HTERT RPE-1 (cell line): ENCODE data around the gene MTMR2.

Experiments used
- in situ Hi-C: fragments of 300-500 bp; cut with MboI; formaldehyde crosslinking; loops from 4 replicates; pipeline ENCODE4 v1.14.3; 2020; ENCODE audit warnings: low sequenced_read_pairs

The MTMR2 gene

DNA sequence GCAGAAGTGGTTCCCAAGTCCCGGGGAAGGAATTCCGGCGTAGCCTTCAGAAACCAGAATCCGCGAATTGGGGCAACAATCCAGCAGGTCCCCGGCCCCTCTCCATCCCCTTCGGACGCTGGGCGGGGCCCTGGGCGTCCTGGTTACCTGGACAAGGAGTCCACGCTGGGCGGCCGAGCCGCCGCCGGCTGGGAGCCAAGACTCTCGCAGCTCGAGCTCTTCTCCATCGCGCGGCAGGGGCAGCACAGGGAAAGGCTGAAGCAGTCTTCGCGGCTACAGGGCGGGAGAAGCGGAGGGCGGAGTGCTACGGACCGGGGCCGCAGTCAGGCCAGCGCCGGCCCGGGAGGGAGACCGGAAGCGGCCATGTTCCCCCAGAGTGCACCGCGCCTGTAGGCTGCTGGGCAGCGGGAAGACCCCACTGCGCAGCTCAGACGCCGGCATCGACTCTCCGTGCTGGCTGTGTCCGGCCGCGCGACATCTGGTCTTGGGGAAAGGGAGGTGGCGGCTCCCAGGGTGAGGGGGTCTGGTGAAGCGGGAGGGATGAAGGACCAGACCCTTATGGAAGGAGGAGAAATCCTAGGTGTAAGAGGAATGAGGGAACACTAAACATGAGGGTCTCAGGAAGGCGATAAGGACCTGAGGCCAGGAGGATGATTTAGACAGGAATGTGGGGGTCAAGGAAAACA is at the start of gene MTMR2:
TSS of gene MTMR2 (minus strand) at position 380 of the 686 bp plus-strand sequence. CDS start at position 227, 153 bp downstream.
- in situ Hi-C loops, result no loop called here

DNA sequence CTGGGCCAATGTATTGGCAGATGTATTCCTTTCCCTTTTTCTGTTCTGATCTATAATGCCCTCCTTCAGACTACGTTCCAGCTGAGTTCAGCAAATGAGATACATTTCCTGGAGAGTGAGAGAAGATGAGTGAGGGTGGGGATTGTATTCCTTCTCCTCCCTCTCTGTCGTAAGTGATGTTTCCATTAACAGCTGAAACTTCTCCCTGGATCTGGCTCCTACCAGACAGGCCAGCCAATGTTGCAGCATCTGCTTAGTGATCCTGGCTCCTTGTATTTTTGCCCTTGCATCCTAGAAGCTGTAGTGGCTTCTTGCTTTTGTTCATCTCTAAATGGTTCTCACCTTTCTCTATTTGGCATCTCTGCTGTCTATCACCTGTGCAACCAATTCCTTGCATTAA is 48.2 kb upstream of the MTMR2 start:
- in situ Hi-C loops, result no loop called here

DNA sequence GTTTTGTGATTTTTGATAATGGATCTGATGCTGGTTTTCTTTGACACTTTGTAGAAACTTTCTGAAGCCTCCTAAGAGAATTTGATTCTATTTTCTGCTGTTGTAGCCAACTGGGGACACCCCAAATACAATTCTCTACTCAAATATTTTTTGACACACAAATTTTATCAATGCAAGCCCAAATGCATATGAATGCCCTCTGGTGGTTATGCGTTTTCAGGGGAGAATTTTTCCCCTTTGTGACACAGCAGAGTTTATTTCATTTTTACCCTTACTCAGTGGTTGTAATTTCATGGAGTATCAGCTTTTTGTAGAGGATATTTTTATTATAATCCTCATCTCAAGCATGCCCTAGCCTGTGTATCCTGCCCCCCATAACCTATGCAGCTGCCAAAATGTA is 44.7 kb upstream of the MTMR2 start:
- in situ Hi-C loops, result no loop called here

DNA sequence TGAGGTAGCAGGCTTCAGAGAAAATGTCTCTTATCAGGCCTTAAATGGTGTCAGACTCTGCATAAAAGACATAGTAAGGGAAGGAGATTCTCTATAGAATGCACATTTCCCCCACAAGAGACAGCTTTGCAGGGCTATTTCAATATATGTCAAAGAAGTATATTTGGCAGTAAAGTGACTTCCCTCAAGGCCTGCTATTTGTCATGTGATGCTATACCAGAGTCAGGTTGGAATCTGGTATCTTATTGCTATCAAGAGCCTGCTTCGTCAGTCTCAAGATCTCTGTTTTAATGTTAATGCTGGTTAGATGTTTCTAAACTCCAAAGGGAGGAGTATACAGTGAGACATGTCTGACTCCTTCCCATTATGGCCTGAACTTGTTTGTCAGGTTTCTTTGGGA is 40.4 kb upstream of the MTMR2 start:
- in situ Hi-C loops, result no loop called here

DNA sequence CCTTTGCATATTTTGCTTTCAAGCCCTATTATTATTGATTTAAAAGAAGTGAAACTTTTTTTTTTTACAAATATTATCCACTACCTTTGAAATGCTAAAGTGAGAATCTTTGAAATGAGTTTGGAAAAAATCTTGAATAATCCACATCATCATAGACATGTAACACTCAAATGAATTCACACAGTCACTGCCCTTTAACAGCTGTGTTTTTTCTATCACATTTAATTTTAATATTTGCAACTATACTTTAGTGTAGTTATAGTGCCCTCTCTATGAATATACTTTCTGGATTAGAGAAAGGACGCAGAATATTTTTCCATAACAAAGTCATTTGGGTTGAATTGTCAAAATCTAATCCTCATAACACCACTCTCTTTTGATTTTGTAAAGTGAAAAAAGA is 37.9 kb upstream of the MTMR2 start:
- in situ Hi-C loops, result no loop called here

DNA sequence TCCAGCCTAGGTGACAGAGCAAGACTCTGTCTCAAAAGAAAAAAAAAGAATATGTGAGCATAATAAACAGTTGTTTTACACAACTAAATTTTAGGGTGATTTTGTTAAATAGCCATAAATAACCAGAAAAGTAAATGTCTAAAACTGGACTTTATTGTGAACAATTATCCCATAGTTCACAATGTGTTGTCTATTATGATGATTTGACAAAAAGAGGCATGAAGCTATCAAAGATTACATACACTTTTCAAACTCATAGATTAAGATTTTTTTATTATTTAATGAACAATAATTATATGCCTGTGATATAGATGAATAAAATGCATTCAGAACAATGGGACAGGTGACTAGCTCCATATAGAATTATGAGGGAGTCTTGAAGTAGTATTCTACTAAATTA is 27.0 kb upstream of the MTMR2 start:
- in situ Hi-C loops, result no loop called here

DNA sequence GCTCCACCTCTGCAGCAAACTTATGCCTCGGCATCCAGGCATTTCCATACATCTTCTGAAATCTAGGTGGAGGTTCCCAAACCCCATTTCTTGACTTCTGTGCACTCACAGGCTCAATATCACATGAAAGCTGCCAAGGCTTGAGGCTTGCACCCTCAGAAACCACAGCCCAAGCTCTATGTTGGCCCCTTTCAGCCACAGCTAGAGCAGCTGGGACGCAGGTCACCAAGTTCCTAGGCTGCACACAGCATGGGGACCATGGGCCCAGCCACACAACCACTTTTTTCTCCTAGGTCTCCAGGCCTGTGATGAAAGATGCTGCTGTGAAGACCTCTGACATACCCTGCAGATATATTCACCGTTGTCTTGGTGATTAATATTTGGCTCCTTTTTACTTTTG is 24.7 kb upstream of the MTMR2 start:
- in situ Hi-C loops, result no loop called here

DNA sequence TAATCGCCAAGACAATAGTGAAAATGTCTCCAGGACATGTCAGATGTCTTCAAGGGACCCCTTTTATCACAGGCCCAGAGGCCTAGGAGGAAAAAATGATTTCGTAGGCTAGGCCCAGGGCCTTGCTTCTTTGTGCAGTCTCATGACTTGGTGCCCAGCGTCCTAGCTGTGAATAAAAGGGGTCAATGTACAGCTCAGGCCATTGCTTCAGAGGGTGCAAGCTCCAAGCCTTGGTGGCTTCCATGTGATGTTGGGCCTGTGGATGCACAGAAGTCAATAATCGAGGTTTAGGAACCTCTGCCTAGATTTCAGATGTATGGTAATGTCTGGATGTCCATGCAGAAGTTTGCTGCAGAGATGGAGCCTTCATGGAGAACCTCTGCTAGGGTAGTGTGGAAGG is 20.7 kb upstream of the MTMR2 start:
- in situ Hi-C loops, result no loop called here

DNA sequence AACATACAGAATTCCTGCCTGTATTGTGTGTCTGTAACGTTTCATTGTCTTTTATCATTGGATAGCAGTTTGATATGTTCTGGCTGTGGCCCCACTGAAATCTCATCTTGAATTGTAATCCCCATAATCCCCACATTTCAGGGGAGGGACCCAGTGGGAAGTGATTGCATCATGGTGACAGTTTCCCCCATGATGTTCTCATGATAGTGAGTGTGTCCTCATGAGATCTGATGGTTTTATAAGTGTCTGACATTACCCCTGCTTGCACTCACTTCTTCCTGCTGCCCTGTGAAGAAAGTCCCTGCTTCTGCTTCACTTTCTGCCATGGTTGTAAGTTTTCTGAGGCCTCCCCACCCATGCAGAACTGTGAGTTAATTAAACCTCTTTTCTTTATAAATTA is 19.6 kb upstream of the MTMR2 start:
- in situ Hi-C loops, result no loop called here

DNA sequence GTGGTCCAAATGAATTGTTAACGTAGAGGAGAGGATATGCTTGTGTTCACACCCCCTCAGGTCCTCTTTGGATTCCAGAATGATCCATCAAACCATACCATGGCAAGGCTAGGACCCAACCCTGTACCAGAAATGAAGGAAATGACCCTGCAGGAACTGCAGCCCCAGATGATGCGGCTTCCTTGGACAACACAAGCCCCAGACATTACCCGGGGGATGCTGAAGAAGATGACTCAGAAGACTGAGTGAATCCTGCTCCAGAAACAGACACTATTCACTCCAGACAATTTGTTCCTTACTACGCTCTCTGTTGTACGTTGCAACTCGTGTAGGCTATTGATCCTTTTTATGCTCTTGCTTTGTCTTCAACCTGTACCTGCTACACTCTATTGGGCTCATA is 15.2 kb upstream of the MTMR2 start:
- in situ Hi-C loops, result no loop called here

DNA sequence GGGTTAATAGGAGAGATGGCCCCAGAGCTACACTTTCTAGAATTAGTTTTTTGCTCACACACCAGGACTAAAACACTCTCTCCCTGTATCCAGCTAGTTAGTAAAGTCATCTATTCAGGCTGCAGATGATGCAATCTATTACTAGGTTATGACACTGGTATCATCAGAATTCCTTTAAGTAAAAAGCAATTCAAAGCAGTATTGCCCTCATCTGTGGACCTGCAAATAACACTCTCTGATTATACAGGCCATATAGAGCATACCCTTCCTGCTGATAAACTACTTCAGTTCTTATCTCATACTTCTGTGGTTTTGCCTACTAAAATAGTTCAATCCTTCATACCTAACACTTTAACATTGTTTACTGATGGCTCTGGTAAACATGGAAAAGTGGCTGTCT is 13.5 kb upstream of the MTMR2 start:
- in situ Hi-C loops, result no loop called here

DNA sequence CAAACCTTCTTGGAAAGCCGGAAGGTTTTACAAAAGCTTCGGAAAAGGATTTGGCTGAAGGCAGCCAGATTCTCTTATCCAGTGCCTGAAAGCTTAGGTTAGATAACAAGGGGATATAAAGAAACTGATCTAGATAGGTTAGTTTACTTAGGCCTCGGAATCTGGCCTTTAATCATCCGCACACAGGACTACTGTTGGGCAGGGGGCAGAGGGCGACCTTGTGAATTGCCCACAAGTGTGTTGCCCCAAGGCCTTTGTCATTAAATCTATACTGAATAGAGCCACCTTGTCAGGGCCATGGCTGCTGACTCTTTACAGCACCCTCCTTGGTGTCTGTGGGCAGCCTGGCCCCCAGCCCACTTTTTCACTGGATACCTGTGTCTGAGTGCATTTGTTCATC is 9.7 kb upstream of the MTMR2 start:
- in situ Hi-C loops, result no loop called here

DNA sequence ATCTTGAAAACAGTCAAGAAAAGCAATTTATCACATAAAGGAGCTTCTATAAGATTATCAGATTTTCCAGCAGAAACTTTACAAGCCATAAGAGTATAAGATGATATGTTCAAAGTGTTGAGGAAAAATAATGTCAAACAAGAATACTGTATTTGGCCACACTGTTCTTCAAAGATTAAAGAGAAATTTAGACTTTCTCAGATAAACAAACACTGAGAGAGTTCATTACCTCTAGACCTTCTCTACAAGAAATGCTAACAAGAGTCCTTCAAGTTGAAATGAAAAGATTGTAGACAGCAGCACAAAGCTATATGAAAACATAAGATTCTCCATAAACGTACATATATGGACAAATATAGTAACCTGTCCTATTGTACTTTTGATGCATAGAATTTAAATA is 8.0 kb upstream of the MTMR2 start:
- in situ Hi-C loops, result no loop called here

DNA sequence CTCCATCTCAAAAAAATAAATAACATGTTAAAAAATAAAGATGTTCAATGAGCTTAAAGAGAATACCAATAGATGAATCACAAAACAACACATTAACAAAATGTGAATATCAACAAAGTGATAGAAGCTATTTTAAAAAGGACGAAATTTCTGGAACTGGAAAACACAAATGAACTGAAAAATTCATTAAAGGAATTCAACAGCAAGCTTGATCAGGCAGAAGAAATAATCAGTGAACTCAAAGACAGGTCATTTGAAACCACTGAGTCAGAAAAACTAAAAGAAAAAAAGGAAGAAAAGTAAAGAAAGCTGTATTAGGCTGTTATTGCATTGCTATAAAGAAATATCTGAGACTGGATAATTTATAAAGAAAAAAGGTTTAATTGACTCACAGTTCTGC is 7.0 kb upstream of the MTMR2 start:
- in situ Hi-C loops, result no loop called here

DNA sequence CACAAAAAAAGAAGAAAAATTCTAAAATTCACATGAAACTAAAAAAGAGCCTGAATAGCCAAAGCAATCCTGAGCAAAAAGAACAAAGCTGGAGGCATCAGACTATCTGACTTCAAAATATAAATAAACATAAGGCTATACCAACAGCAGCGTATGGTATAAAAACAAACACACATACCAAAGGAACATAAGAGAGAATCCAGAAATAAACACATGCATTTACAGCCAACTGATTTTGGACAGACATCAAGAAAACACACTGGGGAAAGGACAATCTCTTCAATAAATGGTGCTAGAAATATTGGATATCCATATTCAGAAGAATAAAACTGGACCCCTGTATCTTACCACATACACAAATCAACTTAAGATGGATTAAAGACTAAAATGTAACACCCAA is 2.8 kb upstream of the MTMR2 start:
- in situ Hi-C loops, result no loop called here

DNA sequence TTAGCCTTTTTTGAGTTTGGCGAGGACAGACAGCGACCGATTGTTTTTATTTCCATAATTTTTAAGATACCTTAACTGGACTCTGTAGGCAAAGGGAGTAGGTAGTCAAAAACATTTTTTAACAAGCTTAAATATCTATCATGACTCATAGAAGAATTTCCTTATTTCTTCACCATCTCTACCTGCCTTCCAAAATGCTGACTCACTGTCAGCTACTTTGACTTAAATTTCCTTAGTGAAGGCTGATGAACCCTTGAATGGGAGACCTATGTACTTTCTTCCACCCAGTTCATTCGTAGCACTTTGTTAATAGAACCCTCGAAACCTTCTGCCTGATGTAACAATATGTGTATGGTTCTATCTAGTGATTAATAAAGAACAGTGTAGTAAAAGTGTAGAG is 1.1 kb upstream of the MTMR2 start:
- in situ Hi-C loops, result no loop called here

DNA sequence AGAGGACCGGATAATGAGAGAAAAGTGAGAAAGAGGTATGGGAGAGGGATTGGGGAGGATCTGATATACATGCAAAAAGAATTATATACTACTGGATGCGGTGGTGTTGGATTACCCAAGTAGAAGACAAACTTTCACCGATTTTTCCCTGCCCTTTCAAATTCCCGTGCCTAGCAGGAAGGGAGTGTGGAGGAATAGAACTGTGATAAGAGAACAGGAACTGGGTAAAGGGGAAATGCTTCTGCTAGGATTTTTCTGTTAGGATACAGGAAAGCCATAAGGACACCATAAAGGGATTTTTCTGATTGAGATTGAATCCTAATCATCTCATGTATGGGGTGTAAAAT is 480 bp upstream of the MTMR2 start:
- in situ Hi-C loops, result no loop called here

DNA sequence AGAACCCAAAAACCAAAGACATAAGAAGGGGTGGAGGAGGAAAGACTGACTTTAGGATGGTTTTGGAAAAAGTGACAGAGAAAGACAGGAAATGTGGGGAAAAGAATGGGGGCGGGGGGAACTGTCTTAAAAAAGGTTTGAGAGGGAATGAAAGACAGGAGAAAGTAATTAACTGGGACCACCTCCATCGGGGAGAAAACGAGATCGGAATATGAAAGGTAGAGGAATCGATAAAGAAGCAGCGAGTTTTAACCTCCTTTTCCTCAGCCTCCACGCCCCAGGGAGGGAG is 524 bp downstream of the MTMR2 start:
- in situ Hi-C loops, result no loop called here

DNA sequence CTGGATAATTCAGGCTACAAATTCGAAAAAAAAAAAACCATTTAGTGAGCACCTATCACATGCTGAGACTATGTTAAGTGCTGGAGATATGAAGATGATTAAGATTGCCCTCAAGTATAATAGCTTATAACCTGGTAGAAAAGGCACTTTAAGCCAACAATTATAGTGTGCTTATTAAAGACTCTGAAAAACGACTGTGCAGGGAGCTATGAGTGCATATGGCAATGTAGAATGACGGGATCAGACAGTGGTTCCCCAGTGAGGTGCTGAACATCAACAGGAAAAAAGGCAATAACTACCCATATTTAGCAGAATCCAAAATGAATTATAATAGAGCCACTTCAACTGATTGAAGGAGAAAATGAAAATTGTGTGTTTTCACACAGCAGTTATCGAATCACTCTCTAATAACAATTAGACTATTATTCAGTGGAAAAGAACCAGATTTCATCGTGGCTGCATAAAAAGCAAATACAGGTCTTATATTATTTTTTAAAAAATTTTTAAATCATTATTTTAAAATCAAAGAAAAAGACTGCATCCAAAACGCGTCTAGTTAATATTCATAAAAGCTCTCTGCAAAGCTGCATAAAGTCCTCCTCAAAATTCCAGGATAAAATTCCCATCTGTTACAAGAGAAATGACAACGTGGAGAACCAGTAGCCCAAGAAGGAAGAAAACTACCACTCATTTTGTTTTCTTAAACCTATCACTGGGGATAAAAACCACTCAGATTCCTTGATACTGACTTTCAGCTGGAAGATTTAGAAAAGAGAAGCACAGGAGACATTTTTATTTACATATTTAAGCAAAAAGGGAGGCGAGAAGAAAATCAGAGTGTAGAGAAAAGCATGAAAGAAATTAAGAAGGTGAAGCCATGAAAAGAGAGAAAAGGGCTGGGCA is 1.1 kb downstream of the MTMR2 start:
- in situ Hi-C loops, result no loop called here

DNA sequence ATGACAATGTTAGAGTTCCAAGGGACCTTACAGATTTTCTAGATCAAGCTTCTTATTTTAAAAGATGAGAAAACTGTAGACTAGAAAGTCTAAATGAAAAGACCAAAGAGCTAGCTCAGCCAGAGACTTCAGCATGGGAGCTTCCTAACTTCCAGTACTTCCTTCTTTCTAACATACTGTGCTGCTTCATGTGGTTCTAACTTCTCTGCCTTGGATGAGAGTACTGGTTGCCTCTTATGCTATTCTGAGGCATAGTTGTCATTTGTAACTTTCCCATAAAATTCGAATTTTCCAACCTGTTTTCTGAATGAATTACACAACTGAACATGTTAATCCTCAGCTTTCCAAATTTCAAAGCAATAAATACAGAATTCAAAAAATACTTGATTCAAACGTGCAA is 1.8 kb downstream of the MTMR2 start:
- in situ Hi-C loops, result no loop called here

DNA sequence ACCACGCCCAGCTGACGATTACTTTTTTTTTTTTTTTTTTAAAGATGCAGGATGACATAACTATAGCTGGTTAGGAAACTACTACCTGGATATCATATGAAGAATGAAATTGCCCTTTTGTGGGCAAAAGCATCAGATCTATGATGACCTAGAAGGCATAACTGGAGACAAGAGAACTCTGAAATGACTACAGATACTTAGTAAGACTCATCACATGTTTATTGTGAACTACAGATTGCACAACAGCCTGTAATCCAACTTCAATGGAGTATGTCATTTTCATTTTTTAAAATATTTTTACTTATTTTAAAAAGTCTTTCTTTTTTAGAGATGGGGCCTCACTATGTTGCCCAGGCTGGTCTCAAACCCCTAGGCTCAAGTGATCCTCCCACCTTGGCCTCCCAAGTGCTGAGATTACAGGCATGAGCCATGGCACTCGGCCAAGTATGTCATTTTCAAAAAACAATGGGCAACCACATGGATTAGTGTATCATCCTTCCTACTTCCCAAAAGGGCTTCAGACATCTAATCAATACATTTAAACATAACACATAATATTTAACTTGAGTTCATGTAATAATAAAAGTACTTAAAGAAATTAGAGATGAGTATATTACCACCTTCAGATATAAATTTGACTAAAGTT is 3.3 kb downstream of the MTMR2 start:
- in situ Hi-C loops, result no loop called here

DNA sequence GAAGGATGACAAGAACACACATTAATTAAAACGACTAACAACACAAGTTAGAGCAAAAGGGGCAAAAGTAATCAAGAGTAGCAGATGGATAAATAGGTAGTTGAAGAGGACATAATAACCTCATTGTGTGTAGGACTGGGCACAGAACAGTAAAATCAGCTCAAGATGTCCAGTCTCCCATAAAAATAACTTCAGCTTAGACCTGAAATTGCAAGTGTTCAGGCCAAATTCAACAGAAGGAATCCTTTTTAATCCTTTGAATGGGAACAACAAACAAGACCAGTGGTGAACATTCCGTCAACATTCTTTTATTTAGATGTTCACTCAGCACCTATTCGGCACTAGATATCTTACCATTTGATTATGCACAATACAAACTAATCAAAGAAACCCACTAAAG is 4.4 kb downstream of the MTMR2 start:
- in situ Hi-C loops, result no loop called here
